C1 segment of cervical spinal cord (tissue), 14 donors: ENCODE data around the gene COASY.

ENCODE experiments used
- DNase-seq, 14 donors: peaks; one replicate each; lab custom pipeline; 2025; lab: John Stamatoyannopoulos, UW

COASY gene

DNA sequence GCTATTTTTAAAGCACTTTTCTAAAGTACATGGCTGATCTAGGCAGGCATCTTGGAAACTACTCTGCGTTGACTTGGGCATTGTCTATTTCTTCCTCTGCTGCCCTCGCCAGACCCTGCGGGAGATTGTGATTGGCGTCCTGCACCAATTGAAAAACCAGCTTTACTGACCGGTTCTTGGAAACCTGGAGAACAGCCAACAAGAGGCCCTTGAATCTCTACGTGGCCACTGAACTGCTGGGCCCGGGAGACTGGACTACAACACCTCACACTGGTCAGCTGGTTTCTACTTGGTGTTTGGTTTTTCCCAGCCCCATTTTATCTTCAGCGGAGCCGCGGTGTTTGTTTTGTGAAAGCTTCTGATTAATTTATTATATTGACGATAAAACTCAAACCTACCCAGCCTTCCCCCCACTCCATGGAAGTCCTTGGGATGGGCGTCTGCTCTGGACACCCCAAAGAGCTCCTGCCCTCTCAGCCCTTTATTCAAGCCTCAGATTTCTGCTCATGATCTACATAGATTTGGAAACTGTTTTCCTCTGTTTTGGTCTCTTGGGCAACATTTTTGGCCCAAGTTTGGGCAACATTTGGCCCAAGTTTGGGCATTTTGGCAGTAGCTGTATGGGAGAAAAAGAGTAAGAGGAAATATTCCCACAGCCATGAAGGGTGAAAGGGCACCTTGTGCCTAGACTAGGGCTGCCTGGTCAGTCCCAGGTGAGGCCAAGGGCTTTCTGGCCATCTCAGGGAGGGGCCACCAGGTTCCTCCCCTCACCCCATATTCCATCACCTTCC, 9.7 kb downstream of the COASY start:
- no peak for DNase-seq

DNA sequence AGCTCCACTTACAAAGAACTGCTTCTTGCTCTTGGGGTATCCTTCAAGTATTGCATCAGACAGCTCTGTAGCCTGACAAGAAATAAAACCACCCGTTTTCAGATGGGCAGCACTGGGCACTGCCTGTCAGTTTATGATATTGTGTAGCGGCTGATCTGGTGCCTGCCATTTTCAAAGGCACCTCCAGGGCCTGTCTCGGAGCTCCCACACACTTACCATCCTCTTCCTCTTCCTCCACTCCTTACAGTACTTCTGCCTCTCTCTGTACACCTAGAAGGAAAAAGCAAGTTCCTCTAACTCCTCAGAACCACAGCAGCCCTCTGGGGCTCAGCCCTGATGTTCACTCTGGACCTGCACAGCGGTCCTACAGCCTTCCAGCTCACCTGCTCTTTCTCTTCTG, 11.1 kb downstream of the COASY start:
- no peak for DNase-seq

DNA sequence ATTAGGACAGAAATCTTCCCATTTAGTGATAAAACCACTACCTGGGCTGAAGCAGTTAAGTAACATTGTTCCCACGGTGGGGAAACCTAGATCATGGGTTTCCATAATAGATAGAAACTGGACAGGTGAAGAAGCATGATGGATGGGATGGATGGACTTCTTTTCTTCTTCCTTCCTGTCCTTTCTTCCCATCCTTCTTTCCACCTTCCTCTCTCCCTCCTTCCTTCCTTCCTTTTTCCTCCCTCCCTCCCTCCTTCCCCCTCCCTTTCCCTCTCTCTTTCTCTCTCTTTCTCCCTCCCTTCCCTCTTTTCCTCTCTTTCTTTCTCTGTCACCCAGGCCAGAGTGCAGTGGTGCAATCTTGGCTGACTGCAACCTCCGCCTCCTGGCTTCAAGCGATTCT, 12.5 kb downstream of the COASY start:
- no peak for DNase-seq

DNA sequence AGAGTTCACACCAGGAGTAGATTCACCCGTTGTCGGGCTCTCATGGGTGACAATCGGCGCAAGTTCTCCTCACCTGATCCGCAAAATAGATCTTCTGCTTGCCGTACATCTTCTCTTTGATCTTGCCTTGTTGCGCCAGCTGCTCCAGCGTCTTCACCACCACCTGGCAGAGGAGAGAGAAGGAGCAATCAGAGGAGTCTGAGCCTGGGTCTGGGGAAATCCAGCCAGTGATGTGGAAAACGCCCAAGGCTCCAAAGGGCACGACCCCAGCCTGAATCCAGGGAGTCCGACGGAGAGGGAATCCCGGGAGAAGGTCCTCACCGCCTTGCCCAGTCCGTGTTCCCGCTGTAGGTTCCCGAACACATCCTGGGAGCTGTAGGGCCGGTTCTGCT, 15.2 kb downstream of the COASY start:
- no peak for DNase-seq

DNA sequence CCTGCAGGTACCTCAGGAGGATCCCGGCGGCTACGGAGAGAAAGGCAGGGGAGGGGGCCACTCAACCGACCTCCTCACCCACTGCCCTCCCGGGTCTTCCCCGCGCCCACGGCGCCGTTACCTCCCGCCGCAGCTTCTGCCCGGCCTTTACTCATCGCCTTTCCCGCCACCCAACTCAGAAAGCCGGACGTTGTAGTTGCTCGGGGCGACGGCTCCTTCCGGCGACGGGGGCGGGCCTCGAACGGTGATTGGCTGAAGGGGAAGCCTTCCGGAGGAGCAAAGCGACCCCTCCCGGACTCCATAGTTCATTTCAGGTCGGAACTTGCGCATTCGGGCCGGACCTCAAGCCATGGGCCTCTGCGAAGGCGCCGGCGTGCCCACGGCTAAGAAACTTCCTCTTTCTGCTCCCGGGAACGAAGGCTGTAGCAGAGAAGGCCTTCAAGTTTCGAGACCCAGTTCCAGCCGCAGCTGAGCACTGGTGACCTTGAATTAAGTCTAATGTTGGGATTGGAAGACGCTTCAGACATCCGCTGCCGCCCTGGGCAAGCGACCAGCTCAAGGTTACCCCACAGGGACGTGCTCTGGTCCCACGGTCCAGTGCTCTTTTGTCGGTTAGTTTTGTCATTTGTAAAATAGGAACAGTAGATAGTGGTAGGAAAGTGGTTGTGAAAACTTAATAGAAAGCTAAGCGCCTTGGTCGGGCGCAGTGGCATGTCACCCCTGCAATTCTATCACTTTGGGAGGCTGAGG, 15.8 kb downstream of the COASY start, which contains the start of gene PSMC3IP:
TSS of gene PSMC3IP (minus strand) at position 198 of the 750 bp plus-strand sequence. CDS start at position 155, 43 bp downstream.
- peak; percentile 42 to 95 (median 91) for DNase-seq

DNA sequence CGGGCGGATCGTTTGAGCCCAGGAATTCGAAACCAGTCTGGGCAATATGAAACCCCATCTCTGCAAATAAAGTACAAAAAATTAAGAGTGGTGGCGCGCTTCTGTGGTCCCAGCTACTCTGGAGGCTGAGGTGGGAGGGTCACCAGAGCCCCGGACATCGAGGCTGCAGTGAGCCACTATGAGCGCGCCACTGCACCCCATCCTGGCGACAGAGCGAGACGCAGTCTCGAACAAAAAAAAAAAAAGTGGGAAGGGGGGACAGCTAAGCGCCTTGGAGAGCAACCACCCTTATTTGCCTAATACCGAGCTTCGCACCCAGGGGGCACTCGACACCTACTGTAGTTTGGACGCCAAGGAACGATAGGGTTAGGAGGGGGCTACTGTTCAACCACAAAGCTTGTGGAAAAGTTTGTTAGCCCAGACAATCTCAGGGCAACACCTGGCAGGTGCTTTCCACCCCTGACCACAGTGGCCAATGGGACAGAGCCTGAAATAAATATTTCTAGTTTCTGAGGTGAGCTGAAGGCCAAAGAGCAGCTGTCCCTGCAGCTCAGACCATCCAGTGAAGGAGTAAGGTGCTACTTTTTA, 16.4 kb downstream of the COASY start:
- peak in 11 of 14 donors; percentile 8 to 58 (median 36) for DNase-seq

DNA sequence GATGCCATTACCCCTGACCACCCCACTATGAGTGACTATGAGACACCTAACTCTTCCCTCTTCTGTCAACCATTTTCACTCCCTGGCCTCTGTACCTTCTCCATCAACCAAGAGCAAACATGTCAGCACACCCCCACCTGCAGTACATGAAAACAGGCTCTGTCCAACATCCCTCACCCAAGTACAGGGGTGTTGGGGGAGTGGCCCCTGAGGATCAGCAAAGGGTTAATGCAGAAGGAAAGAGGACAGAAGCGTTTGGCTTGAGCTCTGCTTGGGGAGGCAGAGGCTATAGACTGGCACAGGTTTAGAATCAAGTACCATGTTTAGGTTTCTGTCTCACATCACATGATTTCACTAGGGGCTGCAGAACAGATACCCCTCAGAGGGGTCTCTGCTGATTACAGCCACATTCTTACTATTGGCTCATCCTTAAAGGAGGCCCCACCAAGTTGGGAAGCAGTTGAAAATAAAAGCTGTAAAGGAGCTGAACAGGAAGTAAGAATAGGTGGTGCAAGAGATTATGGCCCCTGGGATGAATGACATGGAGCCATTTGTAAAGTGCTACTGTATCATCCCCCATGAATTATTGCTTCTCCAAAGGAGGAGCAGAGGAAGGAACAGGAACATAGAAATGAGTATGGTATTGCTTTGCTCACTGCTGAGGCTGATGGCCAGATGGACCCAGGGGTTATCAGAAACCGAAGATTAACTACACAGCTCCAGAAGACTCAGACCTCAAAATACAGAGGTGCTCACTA, 18.0 kb downstream of the COASY start:
- DNase-seq = no peak

DNA sequence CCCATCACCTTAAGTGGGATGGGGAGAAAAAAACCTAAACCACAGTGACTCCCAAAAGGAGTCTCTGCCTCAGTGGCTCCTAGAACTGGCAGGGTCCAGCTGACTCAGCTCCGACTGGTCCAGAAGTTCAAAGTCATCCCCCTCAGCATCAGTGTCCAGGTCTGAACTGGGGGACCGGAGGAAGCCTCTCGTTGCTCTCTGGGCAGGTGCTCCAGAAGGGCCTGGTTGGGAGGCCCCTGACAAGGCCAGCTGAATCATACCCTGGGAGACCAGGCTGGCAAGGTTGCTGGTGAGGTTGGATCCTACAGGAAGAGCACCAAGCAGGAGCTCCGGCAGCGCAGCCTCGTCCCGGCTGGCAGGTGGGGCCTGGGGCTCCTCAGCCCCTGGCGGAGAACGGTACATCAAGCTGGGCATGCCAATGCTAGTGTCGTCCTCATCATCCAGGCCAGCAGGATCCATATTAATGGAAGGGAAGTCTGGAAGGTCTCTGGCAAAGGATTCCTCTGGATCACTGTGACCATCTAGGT, 19.9 kb downstream of the COASY start:
- no peak for DNase-seq

DNA sequence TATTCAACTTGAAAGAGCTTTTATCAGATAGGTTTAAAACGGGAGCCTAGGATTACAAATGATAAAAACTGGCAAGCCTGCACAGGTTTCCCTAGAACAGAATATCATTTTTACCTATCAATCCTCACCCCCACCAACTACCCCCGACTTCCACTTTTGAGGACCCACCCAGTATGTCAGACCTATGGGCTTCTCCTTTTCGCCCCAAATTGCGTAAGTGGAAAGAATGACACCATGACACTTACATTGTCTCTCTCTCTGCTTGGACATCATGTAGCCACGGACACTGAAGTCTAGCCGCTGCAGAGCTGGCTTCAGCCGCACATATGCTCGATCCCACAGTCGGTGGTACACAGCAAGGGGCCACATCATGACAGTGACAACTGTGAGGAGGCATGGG, 22.9 kb downstream of the COASY start:
- no peak for DNase-seq

DNA sequence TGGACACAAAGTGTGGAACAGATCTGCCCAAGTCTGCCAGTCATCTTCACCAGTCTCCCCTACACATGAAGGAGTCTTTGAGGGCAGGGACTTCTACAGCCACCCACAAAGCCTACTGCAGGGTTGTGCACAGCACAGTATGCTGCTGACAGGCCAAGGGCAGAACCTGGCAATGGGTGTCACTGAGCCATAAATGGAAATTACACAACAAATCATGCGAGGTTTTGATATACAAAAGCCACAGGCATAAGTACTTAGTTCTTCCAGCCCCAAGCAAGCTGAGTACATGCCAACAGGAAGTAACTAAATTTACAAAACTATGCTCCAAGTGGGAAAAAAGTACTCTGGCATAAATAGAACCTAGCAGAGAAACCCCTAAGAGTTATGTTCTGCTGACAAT, 23.4 kb downstream of the COASY start:
- no peak for DNase-seq

DNA sequence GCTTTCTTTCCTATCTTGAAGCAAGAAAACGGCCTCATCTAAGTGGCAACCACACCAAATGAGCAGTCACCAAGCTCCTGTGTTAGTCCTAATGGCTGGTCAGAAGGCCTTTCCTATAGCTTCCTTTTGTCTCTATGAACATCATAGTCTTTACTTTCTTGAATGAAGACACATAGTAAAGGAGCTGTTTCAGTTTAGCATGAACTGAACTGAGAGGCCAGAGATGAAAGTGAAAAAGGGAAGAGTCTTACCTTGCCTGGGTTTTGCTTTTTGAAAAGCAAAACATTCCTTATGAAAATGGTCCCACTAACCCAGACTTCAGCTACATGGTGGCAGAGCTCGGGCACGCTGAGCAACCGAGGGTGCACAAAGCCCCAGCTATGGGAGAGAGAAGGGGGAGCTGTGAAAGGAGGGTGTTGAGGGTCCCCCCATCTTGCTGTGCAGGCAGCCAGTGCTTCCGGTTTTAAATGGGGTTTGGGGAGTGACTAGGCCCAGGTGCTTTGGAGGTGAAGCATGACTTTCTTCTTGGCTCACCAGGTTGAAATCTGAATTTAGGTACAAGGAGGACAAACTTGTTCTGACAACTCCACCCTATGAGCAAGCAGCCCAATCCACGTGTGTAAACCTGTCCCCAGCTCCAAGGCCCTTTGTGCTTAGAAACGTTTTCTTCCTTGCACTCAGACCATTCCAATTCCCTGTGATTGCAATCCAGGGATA, 24.7 kb downstream of the COASY start:
- no peak for DNase-seq

DNA sequence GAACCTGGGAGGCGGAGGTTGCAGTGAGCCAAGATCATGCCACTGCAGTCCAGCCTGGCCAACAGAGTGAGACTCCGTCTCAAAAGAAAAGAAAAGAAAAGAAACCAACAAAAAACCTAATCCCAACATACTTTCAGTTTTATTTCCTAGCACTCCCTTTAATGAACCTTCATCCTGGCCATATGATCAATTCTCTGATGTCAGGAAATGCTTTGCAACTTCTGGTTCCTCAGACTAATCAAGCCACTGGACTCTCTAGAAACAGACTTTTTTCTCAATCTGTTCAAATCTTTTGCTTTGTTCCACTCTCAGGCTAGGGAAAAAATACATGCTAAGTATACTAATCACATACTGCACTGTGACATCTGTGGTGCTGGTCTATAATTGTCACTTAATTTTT, 28.9 kb downstream of the COASY start:
- no peak for DNase-seq

DNA sequence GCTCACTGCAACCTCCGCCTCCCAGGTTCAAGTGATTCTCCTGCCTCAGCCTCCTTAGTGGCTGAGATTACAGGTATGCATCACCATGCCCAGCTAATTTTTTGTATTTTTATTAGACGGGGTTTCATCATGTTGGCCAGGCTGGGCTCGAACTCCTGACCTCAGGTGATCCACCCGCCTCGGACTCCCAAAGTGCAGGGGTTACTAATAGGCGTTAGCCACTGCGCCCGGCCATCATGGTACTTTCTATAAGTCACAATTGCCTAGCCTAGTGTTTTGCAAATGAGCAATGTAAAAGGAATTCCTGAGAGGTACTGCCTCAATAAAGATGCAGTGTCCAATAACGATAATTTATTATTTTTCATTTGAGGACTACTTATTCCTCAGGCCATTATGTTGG, 29.5 kb downstream of the COASY start:
- DNase-seq = no peak

DNA sequence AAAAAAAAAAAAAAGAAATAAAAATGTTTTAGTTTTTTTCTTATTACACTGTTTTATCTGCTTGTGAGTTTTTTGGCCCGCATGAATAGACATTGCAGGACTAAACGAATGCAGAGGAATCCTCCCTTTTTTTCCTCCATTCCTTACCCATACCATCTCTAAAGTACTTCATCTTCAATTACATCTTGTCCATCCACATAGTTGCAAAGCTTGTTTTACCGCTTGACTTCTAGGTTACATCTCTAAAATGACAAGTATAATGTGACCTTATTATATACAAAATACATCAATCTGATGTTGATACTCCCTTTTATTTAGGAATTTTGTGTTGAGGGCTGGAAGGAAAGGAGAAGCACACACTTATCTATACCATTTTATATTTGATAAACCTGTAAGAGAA, 34.4 kb downstream of the COASY start:
- DNase-seq = no peak

DNA sequence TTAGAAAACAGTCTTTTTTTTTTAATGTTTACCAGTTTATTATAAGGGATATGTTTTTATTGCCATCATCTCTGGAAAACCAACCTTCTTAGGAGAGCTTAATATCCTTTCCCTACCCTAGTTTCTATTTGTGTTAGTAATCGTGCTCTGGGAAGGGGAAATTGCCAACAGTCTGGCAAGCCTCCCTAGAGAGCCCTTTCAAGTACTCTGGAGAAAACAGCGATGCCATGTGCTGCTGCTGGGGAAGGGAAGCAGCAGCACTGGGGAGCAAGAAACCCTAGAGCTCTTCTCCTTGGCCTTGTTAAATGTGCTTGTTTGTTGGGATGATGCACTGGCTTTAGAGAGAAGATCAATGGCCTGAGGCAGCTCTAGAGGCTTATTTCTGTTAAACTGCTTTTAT, 37.0 kb downstream of the COASY start:
- no peak for DNase-seq

DNA sequence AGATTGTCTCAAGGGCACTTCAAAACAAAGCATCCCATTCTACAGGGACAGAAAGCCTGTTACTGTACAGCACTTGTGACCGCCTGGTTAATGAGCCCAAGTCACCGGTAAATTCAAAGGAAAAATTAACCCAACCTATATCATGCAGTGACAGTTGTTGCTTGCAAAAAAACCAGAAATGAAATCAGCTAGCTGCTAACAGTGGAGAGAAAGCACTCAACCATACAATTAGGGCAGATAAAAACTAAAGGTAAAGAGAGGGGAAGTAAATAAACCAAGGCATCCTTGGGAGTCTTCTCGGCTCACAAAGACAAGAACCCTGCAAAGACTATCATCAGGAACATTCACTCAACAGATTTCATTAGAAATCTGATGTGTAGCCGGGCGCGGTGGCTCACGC, 41.4 kb downstream of the COASY start:
- no peak for DNase-seq

DNA sequence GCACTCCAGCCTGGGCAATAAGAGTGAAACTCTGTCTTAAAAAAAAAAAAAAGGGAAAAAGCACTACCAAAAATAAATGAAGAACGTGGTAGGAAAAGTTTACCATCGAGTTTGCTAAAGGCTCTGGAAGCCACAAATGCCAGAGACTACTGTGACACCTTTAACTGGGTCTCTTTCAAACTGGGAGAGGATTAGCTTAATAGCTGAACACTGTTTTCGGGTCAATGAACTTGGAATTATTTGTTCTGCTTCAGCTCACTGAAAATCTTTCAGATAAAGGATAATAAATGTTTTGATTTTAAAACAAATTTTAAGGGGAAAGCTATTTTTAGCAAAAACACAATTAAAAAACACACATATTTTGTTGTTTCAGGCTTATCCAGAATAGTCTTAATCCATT, 45.8 kb downstream of the COASY start:
- DNase-seq = no peak

DNA sequence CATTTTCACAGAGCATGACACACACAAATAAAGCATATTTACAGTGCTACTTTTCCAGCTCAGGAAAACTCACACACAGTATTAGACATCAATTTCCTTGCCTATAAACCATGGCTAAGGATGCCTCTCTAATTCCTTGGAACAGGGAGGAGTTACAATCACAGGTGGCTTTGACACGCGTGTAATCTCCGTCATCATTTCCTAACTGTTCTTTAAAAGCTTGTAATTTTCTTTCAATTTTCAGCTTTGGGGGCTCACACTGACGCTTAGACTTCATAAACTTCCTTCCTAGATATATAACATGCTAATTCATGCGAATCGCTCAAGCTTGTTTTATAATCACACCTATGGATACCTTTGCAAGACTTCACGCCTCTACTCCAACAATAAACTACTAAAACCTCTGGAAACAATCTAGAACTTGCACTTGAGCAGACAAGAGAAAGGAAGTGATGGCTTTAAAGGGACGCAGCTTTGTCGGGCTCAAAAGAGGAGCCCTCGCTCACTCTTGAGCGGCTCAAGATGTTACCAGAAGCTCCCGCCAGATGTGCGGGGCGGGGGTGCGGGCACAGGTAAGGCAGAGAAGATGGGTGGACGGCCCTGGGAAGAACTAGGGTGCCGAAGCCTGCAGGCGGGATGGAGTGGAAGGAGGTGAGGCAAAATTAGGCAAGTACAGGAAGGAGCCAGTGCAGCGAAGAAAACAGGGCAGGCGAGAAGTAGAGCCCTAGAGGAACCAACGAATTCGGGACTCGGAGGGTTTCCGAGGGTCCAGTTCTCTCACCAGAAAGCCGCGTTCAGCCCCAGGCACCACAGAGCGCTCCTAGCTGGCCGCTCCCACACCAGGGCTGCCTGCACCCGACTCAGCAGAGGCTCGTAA, 46.6 kb downstream of the COASY start:
- peak in 3 of 14 donors; percentile 32 to 46 (median 37) for DNase-seq

DNA sequence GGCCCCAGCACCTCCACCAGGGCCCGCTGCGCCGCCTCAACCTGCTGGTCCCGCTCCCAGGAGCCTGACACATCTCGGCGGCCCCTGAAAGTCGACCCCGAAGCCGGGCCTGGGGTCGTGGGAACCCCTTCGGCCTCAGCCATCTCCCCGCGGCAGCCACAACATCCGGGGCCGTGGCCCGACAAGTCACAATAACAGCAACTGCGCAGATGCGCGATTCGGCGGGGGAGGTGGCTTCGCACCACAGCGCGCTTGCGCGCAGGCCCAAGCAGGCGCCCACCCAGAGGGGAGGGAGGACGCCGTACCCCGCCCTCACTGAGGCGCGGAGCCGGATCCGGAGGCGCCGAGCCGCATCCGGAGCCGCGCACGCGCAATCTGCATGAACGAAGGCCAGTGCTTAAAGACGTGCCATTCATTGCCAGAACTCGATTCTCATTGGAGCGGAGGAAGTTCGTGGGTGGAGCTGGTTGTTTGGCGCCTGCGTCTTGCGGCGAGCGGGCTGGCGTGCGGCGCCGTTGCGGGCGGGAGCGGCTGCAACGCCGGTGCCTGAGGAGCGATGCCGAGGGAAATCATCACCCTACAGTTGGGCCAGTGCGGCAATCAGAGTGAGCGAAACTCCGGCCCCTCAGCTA, 47.4 kb downstream of the COASY start, which contains the start of the genes RETREG3 and TUBG1:
TSS of gene RETREG3 (minus strand) at position 193 of the 632 bp plus-strand sequence. CDS start at position 143, 50 bp downstream.
TSS of gene TUBG1 (plus strand) at position 502 of the 632 bp plus-strand sequence. CDS start at position 557, 55 bp downstream.
- DNase-seq = peak; percentile 64 to 99 (median 98)
